Measurements from ENCODE around the gene TP53I11.

The TP53I11 gene

GRCh38 chr11:44942029-44942955 is 8.4 kb downstream of the TP53I11 start:
- in situ Hi-C loops (cut with MboI; ENCODE audit: low sequenced_read_pairs) = no loop called here

DNA sequence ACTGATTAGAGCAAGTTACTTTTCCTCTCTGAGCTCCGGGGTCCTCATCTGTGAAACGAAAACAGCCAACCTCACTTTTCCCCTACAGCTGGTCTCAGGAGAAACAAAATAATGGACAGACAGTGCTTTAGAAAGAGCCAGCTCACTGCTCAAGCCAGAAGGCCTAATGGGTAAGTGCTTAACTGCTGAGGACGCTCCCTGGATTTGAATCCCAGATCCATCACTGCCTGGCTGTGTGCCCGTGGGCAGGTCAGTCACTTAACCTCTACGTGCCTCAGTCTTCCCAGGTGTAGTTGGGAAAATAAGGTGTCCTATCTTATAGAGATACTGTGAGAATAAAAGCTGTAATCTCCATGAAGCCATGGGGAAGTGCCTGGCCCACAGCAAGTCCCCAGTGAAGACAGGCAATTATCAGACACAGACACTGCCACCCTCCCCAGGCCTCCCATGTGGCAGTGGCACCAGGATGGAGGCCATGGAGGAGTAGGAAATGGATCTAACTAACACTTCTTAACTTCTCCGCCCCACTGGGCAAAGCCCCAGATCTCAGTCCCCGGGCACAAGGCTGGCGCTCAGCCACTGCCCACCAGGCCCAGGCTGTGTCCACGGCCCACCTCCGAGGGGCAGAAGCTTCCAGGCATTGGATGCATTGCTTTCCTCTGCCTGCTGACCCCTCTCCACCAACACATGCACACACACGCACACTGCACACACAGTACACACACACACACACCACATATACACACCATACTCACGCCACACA is 9.2 kb downstream of the TP53I11 start:
- in situ Hi-C loops (cut with MboI; ENCODE audit: low sequenced_read_pairs) = no loop called here

- in situ Hi-C loops (cut with MboI; ENCODE audit: low sequenced_read_pairs) = no loop called here
Measured at GRCh38 chr11:44940835-44941234, 9.8 kb downstream of the TP53I11 start.

GRCh38 chr11:44940404-44940803 is 10.3 kb downstream of the TP53I11 start:
- in situ Hi-C loops (cut with MboI; ENCODE audit: low sequenced_read_pairs) = no loop called here

GRCh38 chr11:44939673-44940395 is 10.8 kb downstream of the TP53I11 start:
- in situ Hi-C loops (cut with MboI; ENCODE audit: low sequenced_read_pairs) = loop anchor here (5.0 kb wide), 1 partner anchor 167 kb away; no protein-coding TSS in a partner anchor

DNA sequence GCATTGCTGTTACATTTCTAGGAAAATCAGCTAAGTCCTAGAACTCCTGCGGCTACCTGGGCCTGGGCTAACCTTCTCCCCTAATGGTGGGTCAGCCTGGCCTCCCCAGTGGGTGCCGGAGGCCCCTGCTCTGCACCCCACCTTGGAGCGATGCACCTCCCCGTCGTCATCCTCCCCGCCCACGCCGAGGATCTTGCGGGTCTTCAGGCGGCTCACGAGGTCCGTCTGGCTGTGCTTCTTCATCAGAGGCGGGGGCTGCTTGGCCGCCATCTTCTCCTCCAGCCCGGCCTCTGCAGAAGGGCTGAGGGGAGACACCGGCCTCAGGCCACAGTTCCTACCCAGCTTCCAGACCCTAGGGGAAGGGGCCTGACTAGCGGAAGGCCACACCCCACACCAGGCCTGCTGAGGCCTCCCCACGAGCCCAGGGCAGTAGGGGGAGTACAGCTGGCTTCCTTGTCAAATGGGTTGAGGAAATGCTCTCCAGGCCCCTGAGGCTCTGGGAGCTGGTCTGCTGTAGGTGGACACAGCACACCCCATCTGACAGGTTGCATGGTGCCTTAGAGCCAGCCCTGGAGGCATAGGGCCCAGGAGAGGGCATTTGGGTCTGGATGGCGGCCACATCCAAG is 12.5 kb downstream of the TP53I11 start:
- in situ Hi-C loops (cut with MboI; ENCODE audit: low sequenced_read_pairs) = loop anchor here (5.0 kb wide), 1 partner anchor 169 kb away; no protein-coding TSS in a partner anchor

DNA sequence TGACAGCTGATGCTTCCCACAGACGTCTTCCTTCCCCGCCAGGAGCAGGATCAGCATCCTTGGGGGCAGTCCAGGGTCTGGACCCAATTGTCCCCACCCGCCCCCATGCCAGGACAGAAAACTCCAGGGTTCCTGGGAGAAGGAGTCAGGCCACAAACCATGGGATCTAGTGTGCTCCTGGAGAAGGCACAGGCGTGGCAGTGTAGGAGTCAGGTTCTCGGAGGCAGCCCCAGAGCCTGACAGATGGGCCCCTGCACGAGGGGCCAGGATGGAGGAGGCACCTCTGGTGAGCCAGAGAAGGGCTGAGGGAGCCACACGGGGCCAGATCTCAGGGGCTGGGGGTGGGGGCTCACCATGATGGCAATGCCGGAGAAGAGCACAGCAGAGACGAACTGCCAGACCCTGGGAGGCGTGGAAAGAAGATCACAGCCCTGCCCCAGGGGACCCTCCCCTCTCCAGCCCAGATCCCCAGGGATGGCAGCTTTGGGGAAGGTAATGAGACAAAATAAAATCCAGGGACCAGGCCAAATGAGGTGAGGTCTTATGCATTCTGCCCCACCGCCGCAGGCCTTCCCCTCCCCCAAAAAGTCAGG is 13.6 kb downstream of the TP53I11 start:
- in situ Hi-C loops (cut with MboI; ENCODE audit: low sequenced_read_pairs) = loop anchor here (5.0 kb wide), 1 partner anchor 170 kb away; no protein-coding TSS in a partner anchor

DNA sequence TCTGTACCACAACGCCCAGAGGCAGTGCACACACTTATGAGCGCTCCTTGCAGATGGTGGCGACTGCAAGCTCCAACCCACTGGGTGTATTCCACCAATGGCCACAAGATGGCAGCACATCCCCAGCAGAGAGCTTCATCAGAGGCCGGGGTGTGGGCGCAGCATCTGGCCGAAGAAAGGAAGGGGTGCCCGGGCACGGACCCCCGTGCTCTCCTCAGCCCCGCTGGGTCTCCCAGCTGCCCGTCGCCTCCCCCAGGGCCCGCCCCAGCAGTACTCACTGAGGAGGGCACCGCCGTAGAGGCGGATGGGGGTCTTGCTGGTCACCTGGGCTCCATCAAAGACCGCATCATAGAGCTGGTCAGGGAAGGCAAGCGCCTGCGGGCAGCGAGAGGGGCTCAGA is 14.2 kb downstream of the TP53I11 start:
- in situ Hi-C loops (cut with MboI; ENCODE audit: low sequenced_read_pairs) = loop anchor here (5.0 kb wide), 1 partner anchor 171 kb away; no protein-coding TSS in a partner anchor

DNA sequence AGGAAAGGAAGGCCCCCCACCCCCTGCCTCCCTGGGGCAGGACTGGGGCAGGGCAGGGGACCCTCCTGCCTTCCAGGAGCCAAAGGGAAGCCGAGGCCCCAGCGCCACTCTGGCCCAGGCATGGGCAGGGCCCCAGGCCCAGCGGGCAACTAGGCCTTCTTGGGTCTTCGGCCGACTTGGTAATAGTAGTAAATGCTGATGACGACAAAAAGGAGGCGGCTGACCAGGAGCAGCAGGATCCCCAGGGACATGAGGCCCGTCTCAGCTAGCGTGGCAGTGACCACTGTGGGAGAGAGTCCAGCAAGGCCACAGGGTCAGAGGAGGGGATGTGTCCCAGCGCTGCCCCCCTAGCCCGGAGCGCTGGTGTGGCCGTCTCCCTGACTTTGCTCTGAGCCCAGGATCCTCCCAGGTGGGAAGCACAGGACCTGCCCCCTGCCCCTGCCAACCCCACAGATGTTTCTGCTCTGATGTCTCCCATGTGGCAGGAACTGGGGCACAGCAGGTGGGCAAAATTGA is 15.9 kb downstream of the TP53I11 start:
- in situ Hi-C loops (cut with MboI; ENCODE audit: low sequenced_read_pairs) = loop anchor here (5.0 kb wide), 1 partner anchor 173 kb away; no protein-coding TSS in a partner anchor

- in situ Hi-C loops (cut with MboI; ENCODE audit: low sequenced_read_pairs) = no loop called here
Measured at GRCh38 chr11:44934110-44934509, 16.6 kb downstream of the TP53I11 start.

DNA sequence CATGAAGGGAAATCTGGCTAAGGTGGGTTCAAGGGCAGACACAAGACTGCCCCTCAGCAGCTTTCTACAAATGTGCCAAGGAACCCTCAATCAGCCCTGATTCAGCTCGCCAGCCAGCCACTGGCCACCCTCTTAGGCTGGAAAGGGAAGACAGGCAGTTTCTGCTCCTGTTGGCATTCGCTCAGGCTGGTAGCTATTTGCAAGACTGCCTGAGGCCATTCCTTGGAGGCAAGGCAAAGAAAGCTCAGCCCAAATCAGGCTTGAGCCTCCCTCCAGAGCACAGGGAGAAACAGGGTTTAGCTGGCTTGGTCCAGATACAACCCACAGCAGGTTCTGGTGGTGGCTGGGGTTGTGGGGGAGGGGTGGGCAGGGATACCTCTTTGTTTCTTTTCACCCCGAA is 19.2 kb downstream of the TP53I11 start:
- in situ Hi-C loops (cut with MboI; ENCODE audit: low sequenced_read_pairs) = no loop called here

GRCh38 chr11:44930588-44931302 is 19.9 kb downstream of the TP53I11 start:
- in situ Hi-C loops (cut with MboI; ENCODE audit: low sequenced_read_pairs) = no loop called here

DNA sequence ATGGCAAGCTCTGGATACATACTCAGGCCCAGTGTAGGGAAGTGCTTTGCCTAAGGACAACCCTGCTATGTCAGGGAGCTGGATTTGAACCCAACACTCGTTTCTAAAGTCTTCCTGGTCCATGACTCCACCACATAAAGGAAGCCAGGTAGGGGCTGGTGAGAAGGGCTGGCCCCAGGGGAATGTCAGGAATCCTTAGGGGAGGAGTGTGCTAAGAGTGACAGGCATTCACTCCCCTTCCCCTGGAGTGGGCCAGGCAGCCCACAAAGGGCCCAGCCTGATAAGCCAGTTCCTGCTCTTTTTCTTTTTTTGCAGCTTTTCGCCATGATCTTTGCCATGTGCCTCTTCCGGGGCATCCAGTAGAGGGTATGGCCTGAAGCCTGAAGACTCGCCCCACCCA is 21.9 kb downstream of the TP53I11 start:
- in situ Hi-C loops (cut with MboI; ENCODE audit: low sequenced_read_pairs) = loop anchor here (10.0 kb wide), 1 partner anchor 366 kb away; no protein-coding TSS in a partner anchor

GRCh38 chr11:44928144-44928543 is 22.5 kb downstream of the TP53I11 start:
- in situ Hi-C loops (cut with MboI; ENCODE audit: low sequenced_read_pairs) = loop anchor here (10.0 kb wide), 1 partner anchor 367 kb away; no protein-coding TSS in a partner anchor

GRCh38 chr11:44927174-44927661 is 23.5 kb downstream of the TP53I11 start:
- in situ Hi-C loops (cut with MboI; ENCODE audit: low sequenced_read_pairs) = loop anchor here (10.0 kb wide), 1 partner anchor 368 kb away; no protein-coding TSS in a partner anchor

DNA sequence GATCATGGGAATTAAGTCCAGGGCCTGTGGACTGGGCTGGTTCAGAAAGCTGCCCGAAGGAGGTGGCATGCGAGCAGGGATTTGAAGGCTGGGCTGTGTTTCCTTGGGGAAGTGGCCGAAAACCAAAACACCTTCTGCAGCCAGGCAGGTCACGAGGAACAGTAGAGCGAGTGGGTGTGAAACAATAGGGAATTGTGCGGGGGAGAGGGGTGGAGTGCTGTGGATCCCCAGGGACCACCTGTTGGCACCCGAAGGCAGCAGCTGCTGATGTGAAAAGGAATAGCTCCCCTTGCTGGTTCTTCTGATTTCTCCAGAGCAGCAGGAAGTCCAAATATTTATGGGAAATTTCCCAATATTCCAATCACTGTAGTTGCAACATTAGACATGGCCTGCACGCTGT is 24.6 kb downstream of the TP53I11 start:
- in situ Hi-C loops (cut with MboI; ENCODE audit: low sequenced_read_pairs) = loop anchor here (10.0 kb wide), 1 partner anchor 369 kb away; no protein-coding TSS in a partner anchor

DNA sequence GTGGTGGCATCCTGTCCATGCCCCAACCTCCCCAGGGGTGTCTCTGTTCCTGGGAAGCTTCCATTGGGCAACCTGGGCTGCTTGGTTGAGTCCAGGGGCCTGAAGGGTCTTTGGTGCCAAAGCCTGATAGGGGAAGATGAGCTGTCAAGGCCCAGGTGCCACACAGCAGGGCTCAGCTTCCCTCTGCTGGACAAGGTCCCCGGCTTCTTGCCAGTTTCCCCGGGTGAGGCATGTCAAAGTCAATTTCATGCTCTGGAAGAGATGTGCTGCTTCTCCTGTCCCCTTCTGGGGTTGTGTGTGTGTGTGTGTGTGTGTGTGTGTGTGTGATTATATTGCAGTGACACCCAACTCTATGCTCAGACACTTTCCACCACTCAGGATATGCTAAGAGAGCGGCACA is 26.9 kb downstream of the TP53I11 start:
- in situ Hi-C loops (cut with MboI; ENCODE audit: low sequenced_read_pairs) = loop anchor here (10.0 to 25.0 kb wide), 2 partner anchors 362 to 371 kb away; partner anchors contain the start of gene CD82

DNA sequence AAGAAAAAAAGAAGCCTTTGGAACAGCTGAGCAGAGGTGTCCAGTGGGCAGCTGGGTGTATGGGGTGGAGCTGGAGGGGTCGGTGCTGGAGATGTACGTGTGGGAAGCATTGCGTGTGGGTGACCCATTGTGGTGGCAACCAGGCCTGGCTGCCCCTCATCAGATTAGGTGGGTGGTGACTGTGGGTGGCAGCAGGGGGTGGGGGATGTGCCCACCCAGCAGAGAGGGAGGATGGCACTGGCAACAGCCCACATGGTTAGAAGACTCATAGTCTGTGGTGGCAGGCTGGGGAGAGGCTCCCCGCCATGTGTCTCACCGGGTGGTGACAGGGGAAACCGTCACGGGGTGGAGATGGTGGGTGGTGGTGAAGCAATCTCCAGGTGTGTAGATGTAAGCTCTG is 27.6 kb downstream of the TP53I11 start:
- in situ Hi-C loops (cut with MboI; ENCODE audit: low sequenced_read_pairs) = loop anchor here (10.0 to 25.0 kb wide), 2 partner anchors 361 to 372 kb away; partner anchors contain the start of gene CD82
